ENCODE measurements around the gene DDX25. TPM values are rescaled to one million over a fixed set of nuclear protein-coding genes. Genes with fewer than 3 reads are reported as not detected.

DDX25 gene
- under 0.01 TPM in 1 of 2 replicates, not detected in the other for total RNA-seq

DNA sequence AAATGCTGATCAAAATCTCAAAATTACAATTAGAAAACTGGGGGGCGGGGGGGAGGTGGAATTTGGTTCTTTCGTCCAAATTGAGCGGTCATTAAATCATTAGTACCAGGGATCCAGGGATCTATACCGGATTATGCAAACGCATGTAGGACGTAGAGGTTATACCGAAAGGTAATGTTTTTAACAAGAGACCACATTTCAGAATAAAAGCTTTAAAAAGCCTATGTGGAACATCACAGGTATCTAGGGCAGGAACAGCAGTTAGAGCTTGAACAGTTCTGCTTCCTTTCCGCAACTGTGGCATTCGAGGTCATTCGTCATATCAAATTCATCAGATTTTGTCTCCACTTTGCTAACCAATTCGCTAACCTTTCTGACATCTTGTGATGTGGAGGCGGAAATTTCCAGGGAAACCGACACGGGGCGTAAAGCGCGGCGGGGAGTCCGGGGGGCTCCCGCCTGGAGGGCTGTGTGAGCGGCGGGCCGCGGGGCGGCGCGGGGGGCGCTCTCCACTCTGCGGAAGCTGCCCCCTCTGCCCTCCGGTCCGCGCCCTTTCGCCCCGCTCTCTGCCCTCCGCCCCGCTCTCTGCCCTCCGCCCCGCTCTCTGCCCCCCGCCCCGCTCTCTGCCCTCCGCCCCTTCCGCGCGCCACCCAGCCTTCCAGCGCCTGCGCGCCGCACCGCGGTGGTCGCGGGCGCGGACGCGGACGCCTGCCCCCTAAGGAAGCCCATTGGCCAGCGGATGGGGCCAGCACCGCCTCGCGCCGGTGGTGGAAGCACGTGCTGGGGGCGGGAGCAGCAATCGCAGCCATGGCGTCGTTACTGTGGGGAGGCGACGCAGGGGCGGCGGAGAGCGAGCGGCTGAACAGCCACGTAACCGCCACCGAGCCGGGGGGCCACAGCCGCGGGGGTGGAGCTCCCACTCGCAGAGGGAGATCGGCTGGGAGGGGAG lies at the start of gene DDX25:
Gene DDX25 (plus strand): TSS at position 798 of the 949 bp plus-strand sequence. CDS start 10 bp downstream, at position 808.

DNA sequence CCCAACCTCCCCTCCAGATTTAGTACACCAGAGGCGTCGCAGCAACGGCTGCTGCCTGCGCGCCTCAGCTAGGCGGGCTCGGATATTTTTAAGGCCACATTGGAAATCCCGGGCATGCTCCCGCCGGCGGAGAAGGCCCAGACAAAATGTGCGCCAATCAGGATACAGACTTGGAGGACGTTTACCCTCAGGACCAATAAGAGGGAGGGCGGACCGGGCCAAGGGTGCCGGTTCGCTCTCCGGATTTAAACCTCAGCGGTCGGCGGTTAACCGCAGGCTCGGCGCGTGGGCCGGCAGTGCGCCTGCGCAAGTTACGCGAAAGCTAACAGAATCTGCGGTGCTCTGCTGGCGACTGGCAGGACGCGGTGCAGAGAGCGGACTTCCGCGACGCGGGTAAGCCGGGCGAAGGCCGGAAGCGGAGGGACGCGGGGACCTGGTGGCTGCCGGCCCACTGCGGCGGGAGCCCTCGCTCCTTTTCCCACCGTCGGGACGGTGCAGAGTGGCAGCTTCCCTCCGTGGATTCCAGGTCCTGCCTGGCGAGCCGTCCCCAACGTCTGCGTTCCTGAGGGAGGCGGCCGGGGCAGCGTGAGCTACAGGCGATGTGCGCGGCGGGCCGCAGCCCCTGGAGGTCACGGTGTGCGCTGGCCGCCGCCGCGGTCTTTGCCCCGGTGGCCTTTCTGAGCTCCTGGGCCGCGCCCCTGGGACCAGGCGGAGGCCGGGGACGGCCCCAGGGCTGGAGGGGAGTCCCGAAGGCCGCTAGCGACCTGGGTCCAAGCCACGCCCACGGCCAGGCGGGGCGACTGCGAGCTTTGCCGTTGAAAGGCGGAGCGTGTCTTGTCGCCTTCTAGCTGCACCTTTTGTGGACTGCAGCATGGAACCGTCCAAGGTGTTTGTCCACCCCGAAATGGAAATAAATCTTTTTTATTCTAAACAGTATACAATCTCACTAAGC lies 16.7 kb upstream of the DDX25 start, which contains the start of gene HYLS1:
Gene HYLS1 (plus strand): TSS at position 296 of the 952 bp plus-strand sequence. CDS start 11,701 bp downstream, outside the sequence.

DNA sequence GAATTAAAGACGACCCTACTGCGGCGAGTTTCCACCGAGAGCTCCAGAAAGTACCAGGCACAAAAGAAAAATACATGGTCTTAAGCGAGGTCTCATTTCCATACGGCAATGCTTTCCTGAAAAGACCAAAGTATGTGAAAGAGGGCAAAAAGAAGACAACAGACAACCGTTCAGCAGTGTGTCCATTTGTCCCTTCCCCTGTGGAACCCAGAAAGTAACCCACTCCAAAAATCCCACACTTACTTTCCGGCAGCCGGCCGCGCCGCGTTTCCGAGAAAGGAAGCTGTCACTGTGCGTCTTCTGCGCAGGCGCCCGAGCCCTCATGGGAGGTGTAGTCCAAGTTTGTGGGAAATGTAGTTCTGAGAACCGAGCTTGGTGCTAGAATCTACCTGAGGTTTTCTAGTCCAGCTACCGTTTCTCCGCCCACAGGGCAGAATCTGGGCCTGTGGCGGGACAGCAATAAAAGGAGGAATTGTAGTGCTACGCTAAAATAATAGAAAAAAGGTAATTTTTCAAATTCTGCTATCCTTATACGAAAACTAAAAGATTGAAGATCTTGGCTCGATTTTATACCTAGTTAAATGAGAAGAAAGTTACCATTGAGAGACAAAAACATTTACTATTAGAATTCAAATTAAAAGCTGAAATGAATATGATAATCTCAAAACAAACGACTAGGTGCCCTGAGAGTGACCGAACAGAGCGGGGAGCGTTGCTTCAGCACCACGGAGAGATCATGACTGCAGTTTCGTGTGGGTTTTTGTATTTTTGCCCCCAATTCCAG lies 1.2 kb upstream of the DDX25 start, which contains the start of gene PUS3:
Gene PUS3 (minus strand): TSS at position 280 of the 784 bp plus-strand sequence. CDS start 6,922 bp downstream, outside the sequence.

DNA sequence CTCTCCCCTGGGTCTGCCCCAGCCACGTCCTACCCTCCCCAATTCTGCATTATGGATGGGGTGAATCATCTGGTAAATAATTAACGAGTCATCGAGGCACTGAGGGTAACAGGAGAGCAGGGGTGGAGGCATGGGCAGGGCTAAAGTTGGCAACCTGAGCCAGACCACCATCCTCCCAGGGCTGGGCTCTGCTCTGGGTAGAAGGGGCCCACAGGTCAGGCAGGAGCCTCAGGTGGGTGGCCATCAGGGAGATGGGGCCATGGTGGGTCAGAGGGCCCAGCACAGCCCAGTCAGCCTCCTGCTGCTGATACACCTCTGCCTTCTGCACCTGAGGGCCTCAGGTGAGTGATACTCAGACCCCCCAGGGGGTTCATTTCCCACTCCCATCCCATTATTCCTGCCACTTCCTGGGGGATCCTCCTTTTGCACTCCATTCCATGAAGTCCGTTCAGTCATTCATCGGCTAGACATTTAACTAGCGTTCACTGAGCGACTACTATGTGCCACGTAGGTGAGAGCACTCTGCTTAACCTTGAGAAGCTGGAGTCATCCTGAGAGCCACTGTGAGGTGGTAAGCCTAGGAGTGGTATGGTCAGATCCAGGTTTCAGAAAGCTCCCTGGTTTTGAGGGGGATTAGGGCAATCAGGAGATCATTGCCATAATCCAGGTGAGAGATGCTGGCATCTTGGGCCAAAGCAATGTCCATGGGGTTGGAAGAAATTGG lies 41.7 kb downstream of the DDX25 start, which contains the start of gene VSIG10L2:
Gene VSIG10L2 (plus strand): TSS at position 248 of the 724 bp plus-strand sequence. CDS start 12 bp downstream, at position 260.

Other genes with a start within 250 kb of the DDX25 start
- gene ACRV1, start 223.7 kb upstream of the DDX25 start, total RNA-seq = not detected in 2 replicates
- gene PATE1, start 158.2 kb upstream of the DDX25 start, total RNA-seq = not detected in 2 replicates
- gene PATE2, start 125.7 kb upstream of the DDX25 start, total RNA-seq = not detected in 2 replicates
- not detected in 2 replicates for gene PATE3, start 116.4 kb upstream of the DDX25 start, total RNA-seq
- gene PATE4, start 71.2 kb upstream of the DDX25 start, total RNA-seq = not detected in 2 replicates
- 1.9 and 3.1 TPM in 2 replicates for gene HYLS1, start 16.8 kb upstream of the DDX25 start, total RNA-seq
- gene PUS3, start 1.3 kb upstream of the DDX25 start, total RNA-seq = 17.3 and 19.8 TPM in 2 replicates
- under 0.01 and 0.14 TPM in 2 replicates for gene VSIG10L2, start 41.5 kb downstream of the DDX25 start, total RNA-seq
- gene CDON, start 158.4 kb downstream of the DDX25 start, total RNA-seq = 2.1 and 5.3 TPM in 2 replicates

All from nasal cavity respiratory epithelium epithelial cell of viscerocranial mucosa (primary cell).